ENCODE results near the gene TTC28. TPM values are rescaled to one million over a fixed set of nuclear protein-coding genes. Genes with fewer than 3 reads are reported as not detected.
"Not testable (repeated sequence)": the region's sequence is repeated elsewhere in the genome, so short reads cannot be mapped to it uniquely, and the experiment has no call there.

The TTC28 gene
- total and polyA plus RNA-seq, 7 experiments from 2014 or later = 0.50 to 8.3 (median 4.2) TPM

GRCh38 chr22:28521451-28521850, 158.2 kb downstream of the TTC28 start:
- peaks cover 0 to 4% of the 10 kb centered on the region in 2 donors for H3K27me3 ChIP-seq (ENCODE audit: control insufficient read depth in 2 of 2, insufficient read depth in 2 of 2, low read length in 2 of 2)
- H3K4me3 ChIP-seq (ENCODE audit: low read length) = no peak overlapping the region
- CTCF ChIA-PET = no interaction called here
- H3K4me3 Mint-ChIP-seq = no peak overlapping the region
- H3K36me3 Mint-ChIP-seq = no peaks in the 10 kb centered on the region
- H3K9me3 Mint-ChIP-seq = no peaks in the 10 kb centered on the region
- H3K27me3 Mint-ChIP-seq = peaks cover 17 to 42% (median 32%) of the 10 kb centered on the region in 5 donors
- no peaks in the 10 kb centered on the region for H3K9me3 ChIP-seq (ENCODE audit: control insufficient read depth in 2 of 3, low read length in 3 of 3)
- no peaks in the 10 kb centered on the region for H3K36me3 ChIP-seq (ENCODE audit: control insufficient read depth in 2 of 3, insufficient read depth in 3 of 3, low read length in 3 of 3)
- H3K27ac Mint-ChIP-seq = no peak overlapping the region
- no peak for DNase-seq
- no peak overlapping the region for H3K27ac ChIP-seq (ENCODE audit: low read depth, low read length)
- H3K4me1 Mint-ChIP-seq = no peaks in the 10 kb centered on the region
- no peak for ATAC-seq
- POLR2A ChIA-PET = no interaction called here
- intact Hi-C loops (cut with micrococcal nuclease) = no loop called here
- no peaks in the 10 kb centered on the region for H3K4me1 ChIP-seq (ENCODE audit: control insufficient read depth in 2 of 2, insufficient read depth in 2 of 2, low read length in 2 of 2)

DNA sequence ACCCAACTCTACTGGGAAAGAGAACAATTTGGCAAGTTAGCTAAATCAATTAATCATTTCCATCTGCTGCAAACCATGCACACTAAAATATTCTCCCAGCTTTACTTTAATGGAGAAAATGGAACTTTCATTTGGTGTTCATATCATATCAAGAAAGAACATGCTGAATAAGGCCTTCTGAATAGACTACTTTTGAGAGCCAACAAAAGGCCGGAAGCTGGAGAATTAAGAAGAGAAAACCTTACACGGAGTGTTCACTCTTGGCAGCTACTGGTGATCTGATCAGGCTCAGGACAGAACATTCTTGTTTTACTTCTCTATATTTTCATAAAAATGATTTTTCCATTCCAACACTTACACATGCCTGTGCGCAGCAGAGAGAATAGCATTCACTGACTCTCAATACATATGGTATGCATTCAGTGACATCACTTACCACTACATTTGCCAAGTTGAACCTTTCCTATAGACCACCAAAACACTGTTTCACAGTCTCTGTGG, 165.3 kb downstream of the TTC28 start:
- no peaks in the 10 kb centered on the region for H3K4me1 ChIP-seq (ENCODE audit: control insufficient read depth in 2 of 2, insufficient read depth in 2 of 2, low read length in 2 of 2)
- CTCF ChIA-PET = no interaction called here
- Mint-ChIP-seq H3K4me1 (no peaks in the 10 kb centered on the region), H3K27ac (no peak overlapping the region), H3K27me3 (peaks cover 13 to 42% (median 31%) of the 10 kb centered on the region in 5 donors), H3K36me3 (peaks cover 0 to 10% (median under 1%) of the 10 kb centered on the region in 5 donors), H3K9me3 (peaks cover 3 to 26% (median 11%) of the 10 kb centered on the region in 11 donors), H3K4me3 (no peak overlapping the region)
- H3K27me3 ChIP-seq (ENCODE audit: control insufficient read depth in 2 of 2, insufficient read depth in 2 of 2, low read length in 2 of 2) = peaks cover 0 to 4% of the 10 kb centered on the region in 2 donors
- intact Hi-C loops (cut with micrococcal nuclease) = no loop called here
- no peak for ATAC-seq
- H3K36me3 ChIP-seq (ENCODE audit: control insufficient read depth in 2 of 3, insufficient read depth in 3 of 3, low read length in 3 of 3) = no peaks in the 10 kb centered on the region
- H3K9me3 ChIP-seq (ENCODE audit: control insufficient read depth in 2 of 3, low read length in 3 of 3) = no peaks in the 10 kb centered on the region
- no peak overlapping the region for H3K27ac ChIP-seq (ENCODE audit: low read depth, low read length)
- no peak overlapping the region for H3K4me3 ChIP-seq (ENCODE audit: low read length)
- POLR2A ChIA-PET = no interaction called here
- DNase-seq = no peak

GRCh38 chr22:28512387-28512786, 167.3 kb downstream of the TTC28 start:
- H3K4me1 ChIP-seq (ENCODE audit: control insufficient read depth in 2 of 2, insufficient read depth in 2 of 2, low read length in 2 of 2); CTCF ChIA-PET; H3K4me1 Mint-ChIP-seq; intact Hi-C loops (cut with micrococcal nuclease); H3K4me3 Mint-ChIP-seq; DNase-seq; H3K27ac Mint-ChIP-seq; H3K9me3 ChIP-seq (ENCODE audit: control insufficient read depth in 2 of 3, low read length in 3 of 3); H3K4me3 ChIP-seq (ENCODE audit: low read length); H3K27me3 ChIP-seq (ENCODE audit: control insufficient read depth in 2 of 2, insufficient read depth in 2 of 2, low read length in 2 of 2); H3K36me3 ChIP-seq (ENCODE audit: control insufficient read depth in 2 of 3, insufficient read depth in 3 of 3, low read length in 3 of 3); POLR2A ChIA-PET; ATAC-seq; H3K27ac ChIP-seq (ENCODE audit: low read depth, low read length): not testable (repeated sequence)
- Mint-ChIP-seq H3K9me3 (peaks cover 7 to 42% (median 16%) of the 10 kb centered on the region in 11 donors), H3K27me3 (peaks cover 10 to 44% (median 31%) of the 10 kb centered on the region in 5 donors), H3K36me3 (peaks cover 0 to 15% (median 5%) of the 10 kb centered on the region in 5 donors)

DNA sequence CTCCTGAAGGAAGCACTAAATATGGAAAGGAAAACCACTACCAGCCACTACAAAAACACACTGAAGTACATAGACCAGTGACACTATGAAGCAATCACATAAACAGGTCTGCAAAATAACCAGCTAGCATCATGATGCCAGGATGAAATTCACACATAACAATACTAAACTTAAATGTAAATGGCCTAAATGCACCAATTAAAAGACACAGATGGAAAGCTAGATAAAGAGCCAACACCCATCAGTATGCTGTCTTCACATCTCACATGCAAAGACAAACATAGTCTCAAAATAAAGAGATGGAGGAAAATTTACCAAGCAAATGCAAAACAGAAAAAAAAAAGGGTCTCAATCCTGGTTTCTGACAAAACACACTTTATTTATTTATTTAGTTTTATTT, 171.7 kb downstream of the TTC28 start:
- H3K36me3 ChIP-seq (ENCODE audit: control insufficient read depth in 2 of 3, insufficient read depth in 3 of 3, low read length in 3 of 3) = no peaks in the 10 kb centered on the region
- ATAC-seq (no peak), DNase-seq (no peak)
- no peak overlapping the region for H3K4me3 Mint-ChIP-seq
- intact Hi-C loops (cut with micrococcal nuclease) = no loop called here
- CTCF ChIA-PET = no interaction called here
- no peak overlapping the region for H3K4me3 ChIP-seq (ENCODE audit: low read length)
- no peaks in the 10 kb centered on the region for H3K4me1 ChIP-seq (ENCODE audit: control insufficient read depth in 2 of 2, insufficient read depth in 2 of 2, low read length in 2 of 2)
- no peaks in the 10 kb centered on the region for H3K27me3 ChIP-seq (ENCODE audit: control insufficient read depth in 2 of 2, insufficient read depth in 2 of 2, low read length in 2 of 2)
- H3K27me3 Mint-ChIP-seq = peaks cover 12 to 45% (median 40%) of the 10 kb centered on the region in 5 donors
- peaks cover 7 to 47% (median 16%) of the 10 kb centered on the region in 11 donors for H3K9me3 Mint-ChIP-seq
- H3K9me3 ChIP-seq (ENCODE audit: control insufficient read depth in 2 of 3, low read length in 3 of 3) = no peaks in the 10 kb centered on the region
- peaks cover 0 to 15% (median 5%) of the 10 kb centered on the region in 5 donors for H3K36me3 Mint-ChIP-seq
- H3K27ac Mint-ChIP-seq = no peak overlapping the region
- no peaks in the 10 kb centered on the region for H3K4me1 Mint-ChIP-seq
- no peak overlapping the region for H3K27ac ChIP-seq (ENCODE audit: low read depth, low read length)
- POLR2A ChIA-PET = interaction anchor here (1.2 kb wide), 1 partner anchor 9 kb away, joined by 6 read pairs; no protein-coding TSS in a partner anchor

GRCh38 chr22:28506150-28506535, 173.5 kb downstream of the TTC28 start:
- no peaks in the 10 kb centered on the region for H3K36me3 ChIP-seq (ENCODE audit: control insufficient read depth in 2 of 3, insufficient read depth in 3 of 3, low read length in 3 of 3)
- H3K4me1 ChIP-seq (ENCODE audit: control insufficient read depth in 2 of 2, insufficient read depth in 2 of 2, low read length in 2 of 2) = no peaks in the 10 kb centered on the region
- ATAC-seq (no peak), DNase-seq (no peak)
- Mint-ChIP-seq H3K9me3 (peaks cover 6 to 39% (median 10%) of the 10 kb centered on the region in 11 donors), H3K4me1 (no peaks in the 10 kb centered on the region), H3K27me3 (peaks cover 18 to 38% (median 34%) of the 10 kb centered on the region in 5 donors), H3K27ac (no peak overlapping the region), H3K4me3 (no peak overlapping the region), H3K36me3 (peaks cover 0 to 15% (median 5%) of the 10 kb centered on the region in 5 donors)
- H3K27ac ChIP-seq (ENCODE audit: low read depth, low read length) = no peak overlapping the region
- no peaks in the 10 kb centered on the region for H3K27me3 ChIP-seq (ENCODE audit: control insufficient read depth in 2 of 2, insufficient read depth in 2 of 2, low read length in 2 of 2)
- ChIA-PET POLR2A (no interaction called here), CTCF (no interaction called here)
- H3K4me3 ChIP-seq (ENCODE audit: low read length) = no peak overlapping the region
- intact Hi-C loops (cut with micrococcal nuclease) = no loop called here
- H3K9me3 ChIP-seq (ENCODE audit: control insufficient read depth in 2 of 3, low read length in 3 of 3) = no peaks in the 10 kb centered on the region

- peaks cover 19 to 37% (median 28%) of the 10 kb centered on the region in 5 donors for H3K27me3 Mint-ChIP-seq
- no peaks in the 10 kb centered on the region for H3K4me1 Mint-ChIP-seq
- Histone ChIP-seq H3K4me3 (ENCODE audit: low read length) (no peak overlapping the region), H3K27ac (ENCODE audit: low read depth, low read length) (no peak overlapping the region), H3K36me3 (ENCODE audit: control insufficient read depth in 2 of 3, insufficient read depth in 3 of 3, low read length in 3 of 3) (no peaks in the 10 kb centered on the region), H3K9me3 (ENCODE audit: control insufficient read depth in 2 of 3, low read length in 3 of 3) (no peaks in the 10 kb centered on the region), H3K4me1 (ENCODE audit: control insufficient read depth in 2 of 2, insufficient read depth in 2 of 2, low read length in 2 of 2) (no peaks in the 10 kb centered on the region), H3K27me3 (ENCODE audit: control insufficient read depth in 2 of 2, insufficient read depth in 2 of 2, low read length in 2 of 2) (no peaks in the 10 kb centered on the region)
- intact Hi-C loops (cut with micrococcal nuclease) = no loop called here
- peaks cover 0 to 11% (median 5%) of the 10 kb centered on the region in 5 donors for H3K36me3 Mint-ChIP-seq
- DNase-seq (no peak), ATAC-seq (no peak)
- no peak overlapping the region for H3K27ac Mint-ChIP-seq
- POLR2A ChIA-PET = no interaction called here
- H3K9me3 Mint-ChIP-seq = peaks cover 4 to 34% (median 7%) of the 10 kb centered on the region in 11 donors
- H3K4me3 Mint-ChIP-seq = no peak overlapping the region
- CTCF ChIA-PET = no interaction called here
Observed at GRCh38 chr22:28505416-28506149, 174.1 kb downstream of the TTC28 start.

- Mint-ChIP-seq H3K27me3 (peaks cover 15 to 44% (median 37%) of the 10 kb centered on the region in 5 donors), H3K36me3 (no peaks in the 10 kb centered on the region), H3K27ac (no peak overlapping the region), H3K4me3 (no peak overlapping the region), H3K9me3 (no peaks in the 10 kb centered on the region), H3K4me1 (no peaks in the 10 kb centered on the region)
- no peak for ATAC-seq
- Histone ChIP-seq H3K4me3 (ENCODE audit: low read length) (no peak overlapping the region), H3K27ac (ENCODE audit: low read depth, low read length) (no peak overlapping the region), H3K36me3 (ENCODE audit: control insufficient read depth in 2 of 3, insufficient read depth in 3 of 3, low read length in 3 of 3) (no peaks in the 10 kb centered on the region), H3K4me1 (ENCODE audit: control insufficient read depth in 2 of 2, insufficient read depth in 2 of 2, low read length in 2 of 2) (no peaks in the 10 kb centered on the region), H3K9me3 (ENCODE audit: control insufficient read depth in 2 of 3, low read length in 3 of 3) (no peaks in the 10 kb centered on the region), H3K27me3 (ENCODE audit: control insufficient read depth in 2 of 2, insufficient read depth in 2 of 2, low read length in 2 of 2) (no peaks in the 10 kb centered on the region)
- POLR2A ChIA-PET = no interaction called here
- intact Hi-C loops (cut with micrococcal nuclease) = no loop called here
- CTCF ChIA-PET = interaction anchor here (0.7 kb wide), 1 partner anchor 309 kb away, joined by 4 read pairs; no protein-coding TSS in a partner anchor
- DNase-seq = no peak
Observed at GRCh38 chr22:28500006-28500405, 179.6 kb downstream of the TTC28 start.
